ENCODE measurements around the gene NPM3. TPM values are rescaled to one million over a fixed set of nuclear protein-coding genes. Genes with fewer than 3 reads are reported as not detected.

Gene NPM3
- total RNA-seq, 2 donors from 2014 or later: 108 to 148 TPM

GRCh38 chr10:101749047-101750016 is 33.9 kb downstream of the NPM3 start:
- ATAC-seq: no peak
- no peak for DNase-seq (ENCODE audit: low spot score in 2 of 2)
- no peaks in the 10 kb centered on the region for H3K9me3 Mint-ChIP-seq
- no peak overlapping the region for H3K27ac Mint-ChIP-seq
- no peaks in the 10 kb centered on the region for H3K36me3 Mint-ChIP-seq

GRCh38 chr10:101748496-101748895 is 34.8 kb downstream of the NPM3 start:
- Mint-ChIP-seq H3K27ac (no peak overlapping the region), H3K36me3 (no peaks in the 10 kb centered on the region), H3K9me3 (no peaks in the 10 kb centered on the region)
- DNase-seq (ENCODE audit: low spot score in 2 of 2): no peak
- no peak for ATAC-seq

GRCh38 chr10:101745074-101745696 is 38.1 kb downstream of the NPM3 start:
- ATAC-seq: no peak
- Mint-ChIP-seq H3K27ac (no peak overlapping the region), H3K36me3 (no peaks in the 10 kb centered on the region), H3K9me3 (no peaks in the 10 kb centered on the region)
- no peak for DNase-seq (ENCODE audit: low spot score in 2 of 2)

GRCh38 chr10:101744267-101744666 is 39.0 kb downstream of the NPM3 start:
- DNase-seq (ENCODE audit: low spot score in 2 of 2): no peak
- Mint-ChIP-seq H3K27ac (no peak overlapping the region), H3K9me3 (no peaks in the 10 kb centered on the region), H3K36me3 (no peaks in the 10 kb centered on the region)
- no peak for ATAC-seq

GRCh38 chr10:101741938-101742337 is 41.3 kb downstream of the NPM3 start:
- Mint-ChIP-seq H3K36me3 (no peaks in the 10 kb centered on the region), H3K27ac (no peak overlapping the region), H3K9me3 (no peaks in the 10 kb centered on the region)
- ATAC-seq: no peak
- no peak for DNase-seq (ENCODE audit: low spot score in 2 of 2)

GRCh38 chr10:101736666-101737065 is 46.6 kb downstream of the NPM3 start:
- Mint-ChIP-seq H3K36me3 (no peaks in the 10 kb centered on the region), H3K9me3 (no peaks in the 10 kb centered on the region), H3K27ac (no peak overlapping the region)
- DNase-seq (ENCODE audit: low spot score in 2 of 2): no peak
- ATAC-seq: no peak

- H3K27ac Mint-ChIP-seq: no peak overlapping the region
- DNase-seq (ENCODE audit: low spot score in 2 of 2) (no peak), ATAC-seq (no peak)
- H3K9me3 Mint-ChIP-seq: no peaks in the 10 kb centered on the region
- H3K36me3 Mint-ChIP-seq: no peaks in the 10 kb centered on the region
Observed at GRCh38 chr10:101732096-101732495, 51.1 kb downstream of the NPM3 start.

Other genes with a start within 250 kb of the NPM3 start
- 10 to 100 TPM; 31.4 to 43.0 TPM for gene POLL, start 195.2 kb downstream of the NPM3 start, total RNA-seq
- 10 to 100 TPM in 1 of 2 donors, 1 to 10 TPM in 1; 3.1 to 23.9 TPM for gene DPCD, start 195.1 kb downstream of the NPM3 start, total RNA-seq
- gene FBXW4, start 88.3 kb downstream of the NPM3 start, total RNA-seq: 10 to 100 TPM; 35.7 to 40.3 TPM
- not detected for gene FGF8, start 7.3 kb downstream of the NPM3 start, total RNA-seq
- gene OGA, start 35.0 kb upstream of the NPM3 start, total RNA-seq: 100 to 1,000 TPM; 136 to 238 TPM
- gene KCNIP2, start 60.4 kb upstream of the NPM3 start, total RNA-seq: 1 to 10 TPM; 4.2 to 6.3 TPM

Measured in activated naive CD4-positive, alpha-beta T cell treated with anti-CD3 and anti-CD28 coated beads, Interleukin-2, amount 50 U/mL, for 72 hours (primary cell).